Gastrocnemius medialis (tissue), 4 donors: ENCODE measurements around the gene WDR5. TPM values are rescaled to one million over a fixed set of nuclear protein-coding genes. Genes with fewer than 3 reads are reported as not detected.

Experiments
- ATAC-seq, 2 donors: fragments of 150-250 bp; one replicate each; pipeline ENCODE4 v1.9.1; 2016
- DNase-seq, 2 donors: peaks; one replicate each; pipeline ENCODE4 v3.0.0-alpha.2; 2019
- H3K27ac ChIP-seq, 4 donors: fragments of 200-600 bp; sonication (generic); 1 replicate in 1 of 4; 2 replicates in 3 of 4; pipeline ENCODE4 v1.5.1; 2016 to 2018; ENCODE audit warnings: mild to moderate bottlenecking in 2 of 4, moderate library complexity in 1 of 4
- H3K27me3 ChIP-seq, 3 donors: fragments of 200-600 bp; sonication (generic) in 2 of 3; 1 replicate in 1 of 3; 2 replicates in 2 of 3; pipeline versions ENCODE4 v1.5.1 to v1.6.0; 2016 to 2019; ENCODE audit warnings: mild to moderate bottlenecking in 1 of 3, moderate library complexity in 1 of 3
- H3K36me3 ChIP-seq, 2 donors: fragments of 200-600 bp; sonication (generic) in 1 of 2; one replicate each; pipeline ENCODE4 v1.5.1; 2017 to 2018
- H3K4me1 ChIP-seq, 2 donors: fragments of 200-600 bp; sonication (generic) in 1 of 2; one replicate each; pipeline ENCODE4 v1.5.1; 2016 to 2017; ENCODE audit warnings: mild to moderate bottlenecking in 2 of 2
- H3K4me3 ChIP-seq, 4 donors: fragments of 200-600 bp; sonication (generic) in 3 of 4; 1 replicate in 1 of 4; 2 replicates in 3 of 4; pipeline ENCODE4 v1.5.1; 2016 to 2019; ENCODE audit warnings: mild to moderate bottlenecking in 2 of 4
- H3K9me3 ChIP-seq, 3 donors: fragments of 200-600 bp; sonication (generic) in 2 of 3; 1 replicate in 1 of 3; 2 replicates in 2 of 3; pipeline ENCODE4 v1.5.1; 2016 to 2019
- POLR2A ChIP-seq, 2 donors: fragments of 450-650 bp; IDR thresholded peaks; one replicate each; pipeline ENCODE4 v1.6.1; 2017; ENCODE audit warnings: antibody characterized with exemption in 2 of 2, mild to moderate bottlenecking in 2 of 2, moderate library complexity in 2 of 2
- in situ Hi-C, 4 donors: fragments of 200-750 bp; cut with MboI; loops; one replicate each; pipeline versions ENCODE4 v1.15.0 to v1.8.0; 2017; ENCODE audit warnings: low sequenced_read_pairs in 4 of 4
- intact Hi-C: fragments of 100-400 bp; cut with DNase I; formaldehyde crosslinking; loops from one replicate; pipeline ENCODE4 v1.15.1; 2023; ENCODE audit warnings: low total_unique reads
- total RNA-seq, 4 donors: library from RNA; depleted of rRNA; stranded (reverse); fragments of >200 nt; gene quantifications; one replicate each; pipeline versions ENCODE4 v1.1.0 to v1.2.3, GENCODE V29; 2016
- TF ChIP-seq, protein P1 (sequence below), 5 experiments: fragments of 450-650 bp in 3 of 5; fragments of 200-600 bp in 2 of 5; sonication (generic) in 2 of 5; IDR thresholded peaks in 4 of 5; conservative IDR thresholded peaks in 1 of 5; 1 replicate in 4 of 5; 2 replicates in 1 of 5; pipeline ENCODE4 v1.5.1; 2016 to 2019; ENCODE audit warnings: antibody characterized with exemption in 5 of 5, mild to moderate bottlenecking in 3 of 5, moderate library complexity in 3 of 5

Gene WDR5
- total RNA-seq, 4 donors from 2014 or later: 19.8 to 39.3 (median 31.9) TPM

DNA sequence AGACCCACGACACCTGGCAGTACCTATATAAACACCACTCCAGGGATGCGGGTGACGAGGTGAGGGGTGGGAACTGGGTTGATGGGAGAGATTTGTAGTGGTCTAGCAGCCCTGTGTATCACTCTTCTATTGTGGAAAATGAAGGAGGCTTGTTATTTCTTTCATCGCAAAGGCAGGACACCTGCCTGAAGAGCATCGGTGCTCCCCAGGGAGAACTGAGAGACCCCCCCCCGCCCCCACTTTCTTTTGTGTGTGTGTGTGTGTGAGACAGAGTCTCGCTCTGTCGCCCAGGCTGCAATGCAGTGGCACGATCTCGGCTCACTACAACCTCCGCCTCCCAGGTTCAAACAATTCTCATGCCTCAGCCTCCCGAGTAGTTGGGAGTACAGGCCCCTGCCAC is 8.3 kb upstream of the WDR5 start:
- ATAC-seq: no peak
- TF ChIP-seq, protein P1, sequence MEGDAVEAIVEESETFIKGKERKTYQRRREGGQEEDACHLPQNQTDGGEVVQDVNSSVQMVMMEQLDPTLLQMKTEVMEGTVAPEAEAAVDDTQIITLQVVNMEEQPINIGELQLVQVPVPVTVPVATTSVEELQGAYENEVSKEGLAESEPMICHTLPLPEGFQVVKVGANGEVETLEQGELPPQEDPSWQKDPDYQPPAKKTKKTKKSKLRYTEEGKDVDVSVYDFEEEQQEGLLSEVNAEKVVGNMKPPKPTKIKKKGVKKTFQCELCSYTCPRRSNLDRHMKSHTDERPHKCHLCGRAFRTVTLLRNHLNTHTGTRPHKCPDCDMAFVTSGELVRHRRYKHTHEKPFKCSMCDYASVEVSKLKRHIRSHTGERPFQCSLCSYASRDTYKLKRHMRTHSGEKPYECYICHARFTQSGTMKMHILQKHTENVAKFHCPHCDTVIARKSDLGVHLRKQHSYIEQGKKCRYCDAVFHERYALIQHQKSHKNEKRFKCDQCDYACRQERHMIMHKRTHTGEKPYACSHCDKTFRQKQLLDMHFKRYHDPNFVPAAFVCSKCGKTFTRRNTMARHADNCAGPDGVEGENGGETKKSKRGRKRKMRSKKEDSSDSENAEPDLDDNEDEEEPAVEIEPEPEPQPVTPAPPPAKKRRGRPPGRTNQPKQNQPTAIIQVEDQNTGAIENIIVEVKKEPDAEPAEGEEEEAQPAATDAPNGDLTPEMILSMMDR (IDR thresholded peaks at IDR 0.05 in 4 of 5, conservative IDR thresholded peaks at IDR 0.05 in 1 of 5): no peak
- no peak for TF ChIP-seq POLR2A (IDR thresholded peaks at IDR 0.05)
- intact Hi-C loops: no loop called here
- no peak for DNase-seq
- H3K27me3 ChIP-seq: no peaks in the 10 kb centered on the region
- in situ Hi-C loops: no loop called here
- H3K27ac ChIP-seq: no peak overlapping the region
- H3K36me3 ChIP-seq: no peaks in the 10 kb centered on the region
- H3K4me1 ChIP-seq: peaks cover 4 to 10% of the 10 kb centered on the region in 2 donors
- H3K9me3 ChIP-seq: no peaks in the 10 kb centered on the region
- no peak overlapping the region for H3K4me3 ChIP-seq

DNA sequence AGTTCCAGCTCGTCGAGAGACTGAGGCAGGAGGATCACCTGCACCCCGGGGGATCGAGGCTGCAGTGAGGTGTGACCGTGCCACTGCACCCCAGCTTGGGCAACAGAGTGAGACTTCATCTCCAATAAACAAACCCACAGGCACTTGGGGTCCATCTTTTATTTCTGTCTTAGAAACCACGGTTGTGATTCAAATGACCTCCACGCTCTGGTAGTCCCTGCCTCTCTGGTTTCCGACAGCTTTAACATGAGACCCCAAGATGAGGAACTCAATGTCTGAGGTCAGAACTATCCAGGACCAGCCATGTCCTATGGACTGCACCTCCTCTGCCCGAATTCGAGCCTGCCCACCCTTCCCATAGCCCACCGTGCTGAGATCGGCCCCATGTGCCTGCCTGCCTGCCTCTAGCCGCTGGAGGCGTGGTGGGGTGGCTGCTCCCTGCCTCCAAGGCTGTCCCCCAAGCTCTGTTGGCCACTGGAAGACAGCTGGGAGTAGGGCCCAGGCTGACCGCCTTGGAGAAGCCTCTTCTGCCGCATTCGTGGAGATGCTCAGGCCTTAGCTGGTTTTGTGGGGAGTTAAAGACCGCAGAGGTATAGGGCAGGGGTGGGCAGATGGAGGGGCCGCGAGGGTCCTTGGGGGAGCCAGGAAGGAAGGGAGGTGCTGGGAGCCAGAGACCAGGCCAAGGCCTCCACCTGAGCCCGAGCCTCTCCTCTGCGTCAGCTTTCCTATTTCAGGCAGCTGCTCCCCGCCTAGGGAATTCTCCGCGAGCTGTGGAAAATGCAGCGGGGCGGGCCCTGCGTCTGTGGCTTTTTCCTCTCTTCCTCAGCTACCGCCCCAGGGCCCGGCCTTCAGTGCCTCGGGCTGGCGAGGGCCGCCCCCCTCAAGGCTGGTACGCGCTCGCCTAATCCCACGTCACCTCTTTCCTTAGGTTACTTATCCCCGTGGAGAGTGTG is 6.9 kb upstream of the WDR5 start:
- TF ChIP-seq POLR2A (IDR thresholded peaks at IDR 0.05): no peak
- TF ChIP-seq, protein P1 (IDR thresholded peaks at IDR 0.05 in 4 of 5, conservative IDR thresholded peaks at IDR 0.05 in 1 of 5): no peak
- no peak overlapping the region for H3K4me3 ChIP-seq
- ATAC-seq: peak in 1 of 2 donors; percentile 50
- H3K9me3 ChIP-seq: no peaks in the 10 kb centered on the region
- no peak for DNase-seq
- H3K27ac ChIP-seq: peak overlapping the region; percentile 44 to 70 (median 66)
- H3K27me3 ChIP-seq: no peaks in the 10 kb centered on the region
- H3K36me3 ChIP-seq: no peaks in the 10 kb centered on the region
- in situ Hi-C loops (no loop called here), intact Hi-C loops (no loop called here)
- peaks cover 4 to 14% of the 10 kb centered on the region in 2 donors for H3K4me1 ChIP-seq

DNA sequence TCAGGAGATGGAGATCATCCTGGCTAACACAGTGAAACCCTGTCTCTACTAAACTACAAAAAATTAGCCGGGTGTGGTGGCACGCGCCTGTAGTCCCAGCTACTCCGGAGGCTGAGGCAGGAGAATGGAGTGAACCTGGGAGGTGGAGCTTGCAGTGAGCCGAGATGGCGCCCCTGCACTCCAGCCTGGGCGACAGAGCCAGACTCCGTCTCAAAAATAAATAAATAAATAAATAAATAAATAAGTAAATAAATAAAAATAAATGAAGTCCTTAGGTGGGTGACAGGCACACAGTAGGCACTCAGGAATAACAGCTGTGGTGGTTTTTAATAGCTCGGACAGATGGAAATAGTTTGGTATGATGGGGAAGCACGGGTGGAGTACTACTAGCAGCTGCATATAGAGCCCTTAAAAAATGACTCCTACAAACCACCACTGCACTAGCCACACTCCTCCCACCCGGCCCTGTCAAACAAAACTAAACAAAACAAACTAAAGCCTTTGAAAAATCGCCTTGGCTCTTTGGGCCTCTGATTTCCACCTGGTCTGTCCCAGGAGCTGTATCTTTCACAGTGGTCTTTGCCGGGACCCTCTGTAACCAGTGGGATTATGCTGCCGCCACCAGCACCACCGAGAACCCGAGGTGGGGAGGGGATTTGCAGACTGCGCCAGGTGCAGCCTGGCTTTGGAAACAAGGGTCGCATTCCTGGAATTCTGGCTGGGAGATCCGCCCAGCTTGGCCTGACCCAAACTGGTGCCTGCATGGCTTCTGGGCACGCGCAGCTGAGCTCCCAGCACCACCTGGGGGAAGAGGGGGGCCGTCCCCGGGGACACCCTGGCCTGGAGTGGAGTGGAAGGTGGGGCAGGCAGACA is 5.1 kb upstream of the WDR5 start:
- peak overlapping the region in 2 of 4 donors; percentile 39 to 54 for H3K27ac ChIP-seq
- H3K9me3 ChIP-seq: no peaks in the 10 kb centered on the region
- intact Hi-C loops (no loop called here), in situ Hi-C loops (no loop called here)
- no peaks in the 10 kb centered on the region for H3K36me3 ChIP-seq
- DNase-seq: peak in 1 of 2 donors; percentile 39
- peaks cover 14 to 25% of the 10 kb centered on the region in 2 donors for H3K4me1 ChIP-seq
- no peak for ATAC-seq
- TF ChIP-seq POLR2A (IDR thresholded peaks at IDR 0.05): no peak
- no peaks in the 10 kb centered on the region for H3K27me3 ChIP-seq
- no peak overlapping the region for H3K4me3 ChIP-seq

DNA sequence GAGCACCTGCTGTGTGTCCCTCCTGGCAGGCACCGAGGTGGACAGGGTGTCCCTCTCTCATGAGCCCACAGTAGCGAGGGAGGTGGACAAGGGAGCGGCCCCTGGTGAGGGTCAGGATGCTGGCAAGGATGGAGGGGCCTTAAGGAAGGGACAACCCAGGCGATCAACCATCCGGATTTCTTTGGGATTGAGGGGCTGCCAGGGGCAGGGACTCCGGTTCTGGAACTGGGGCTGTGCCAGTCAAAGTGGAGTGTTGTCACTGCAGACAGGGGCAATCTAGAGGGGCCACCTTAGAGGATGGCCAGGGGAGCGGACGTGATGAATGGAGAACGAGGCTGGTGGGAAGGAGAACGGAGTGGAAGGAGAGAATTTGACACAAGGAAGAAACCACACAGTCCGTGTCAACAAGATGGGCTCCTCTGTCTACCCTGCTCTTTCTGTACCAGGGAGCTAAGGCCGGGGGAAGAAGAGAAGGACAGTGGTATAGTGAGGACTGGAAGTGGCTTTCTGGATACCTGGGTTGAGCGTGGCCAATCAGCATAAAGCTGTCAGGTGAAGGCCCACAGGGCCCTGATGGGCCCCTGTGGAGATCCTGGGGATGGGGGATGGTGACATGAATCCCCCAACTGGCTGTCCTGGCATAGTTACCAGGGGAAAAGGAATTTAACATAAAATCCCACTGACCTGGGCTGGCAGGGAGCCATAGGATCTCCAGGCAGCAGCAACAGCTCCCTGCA is 4.2 kb upstream of the WDR5 start:
- Histone ChIP-seq H3K36me3 (no peaks in the 10 kb centered on the region), H3K27ac (peak overlapping the region in 1 of 4 donors; percentile 54), H3K9me3 (no peaks in the 10 kb centered on the region), H3K4me1 (peaks cover 15 to 26% of the 10 kb centered on the region in 2 donors), H3K4me3 (no peak overlapping the region), H3K27me3 (no peaks in the 10 kb centered on the region)
- TF ChIP-seq POLR2A (IDR thresholded peaks at IDR 0.05): no peak
- TF ChIP-seq, protein P1 (IDR thresholded peaks at IDR 0.05 in 4 of 5, conservative IDR thresholded peaks at IDR 0.05 in 1 of 5): no peak
- intact Hi-C loops: no loop called here
- in situ Hi-C loops: no loop called here
- no peak for DNase-seq
- no peak for ATAC-seq
